ENCODE results near the gene PPM1M.

Gene PPM1M

DNA sequence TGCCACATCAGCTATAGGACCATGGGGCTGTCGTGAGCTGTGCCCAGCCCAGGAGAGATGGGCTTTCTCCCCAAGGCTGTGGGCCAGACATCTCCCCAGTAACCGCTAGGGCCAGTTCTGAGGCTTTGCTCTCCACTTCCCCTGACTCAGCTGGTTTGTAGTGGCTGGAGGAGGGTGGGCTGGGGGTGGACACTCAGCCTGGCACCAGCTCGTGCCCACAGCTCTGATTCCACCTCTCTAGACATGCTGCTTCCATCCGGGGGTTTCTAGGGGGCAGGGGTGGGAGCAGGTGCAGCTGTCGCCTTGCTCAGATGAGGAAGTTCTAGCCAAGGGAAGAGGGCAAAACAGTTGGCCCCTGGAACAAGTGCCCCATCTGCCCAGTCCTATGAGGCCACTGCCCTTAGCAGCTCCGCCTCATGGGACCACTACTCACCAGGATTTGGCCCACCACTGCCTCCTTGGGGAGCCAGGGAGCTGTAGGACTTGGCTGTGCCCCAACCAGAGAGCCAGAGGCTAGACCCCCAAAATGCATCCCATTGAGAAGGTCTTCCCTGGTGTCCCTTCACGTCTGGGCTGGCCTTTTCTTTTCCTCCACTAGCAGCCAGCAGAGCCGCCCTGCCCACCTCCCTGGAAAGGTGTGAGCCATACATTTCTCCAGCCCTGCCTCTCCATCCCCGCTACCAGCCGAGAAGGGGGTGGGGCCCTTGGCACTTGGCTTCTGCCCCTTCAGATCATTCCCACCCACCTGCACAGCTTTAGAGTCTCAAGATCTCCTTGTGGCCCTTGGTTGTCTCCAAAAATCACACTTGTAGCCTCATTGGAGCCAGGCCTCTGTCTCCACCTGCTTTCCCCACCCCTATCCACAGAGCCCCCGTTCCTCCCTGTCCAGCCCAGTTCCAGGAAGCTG is 51.9 kb downstream of the PPM1M start:
- DNase-seq (ENCODE audit: low read depth): no peak

DNA sequence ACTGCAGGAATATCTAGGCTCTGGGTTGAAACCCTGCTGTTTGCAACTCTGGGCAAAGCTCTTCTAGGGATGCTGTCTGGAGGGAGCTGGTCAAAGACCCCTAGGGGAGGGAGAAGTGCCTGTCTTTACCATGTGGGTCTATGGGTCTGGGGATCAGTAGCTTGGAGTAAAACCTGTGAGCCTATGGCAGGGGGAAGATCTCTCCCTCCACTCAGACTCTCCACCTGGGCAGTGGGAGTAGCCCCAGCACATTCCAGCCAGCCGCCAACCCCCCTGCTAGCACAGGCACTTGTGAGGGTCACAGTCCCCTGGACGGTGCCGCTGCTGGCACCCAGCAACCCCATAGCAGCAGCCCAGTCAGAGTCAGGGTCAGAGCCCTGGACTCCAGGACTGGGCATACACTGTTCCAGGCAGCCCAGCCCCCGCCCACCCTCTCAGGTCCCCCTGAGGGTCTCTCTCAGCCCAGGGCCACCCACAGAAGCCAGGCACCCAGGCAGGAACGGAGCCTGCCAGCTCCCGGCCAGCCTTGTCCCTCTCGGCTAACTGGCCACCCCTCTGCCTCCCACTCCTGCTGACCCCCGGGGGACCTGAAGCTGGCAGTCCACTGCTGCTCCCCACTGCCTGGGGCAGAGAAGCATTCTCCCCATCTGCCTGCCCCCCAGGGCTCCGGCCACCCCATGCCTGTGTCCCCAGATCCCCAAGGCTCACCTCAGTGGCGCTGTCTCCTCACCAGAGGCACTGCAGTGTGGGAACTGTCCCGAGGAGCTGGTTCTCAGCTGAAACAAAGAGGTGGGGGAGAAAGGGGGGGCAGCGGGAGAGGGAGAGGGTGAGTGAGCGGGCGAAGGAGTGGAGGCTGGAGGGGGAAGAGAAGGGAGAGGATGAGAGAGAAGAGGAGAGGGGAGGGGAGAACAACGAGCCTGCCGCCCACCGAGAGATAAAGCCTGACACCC is 52.9 kb downstream of the PPM1M start:
- no peak for DNase-seq (ENCODE audit: low read depth)

DNA sequence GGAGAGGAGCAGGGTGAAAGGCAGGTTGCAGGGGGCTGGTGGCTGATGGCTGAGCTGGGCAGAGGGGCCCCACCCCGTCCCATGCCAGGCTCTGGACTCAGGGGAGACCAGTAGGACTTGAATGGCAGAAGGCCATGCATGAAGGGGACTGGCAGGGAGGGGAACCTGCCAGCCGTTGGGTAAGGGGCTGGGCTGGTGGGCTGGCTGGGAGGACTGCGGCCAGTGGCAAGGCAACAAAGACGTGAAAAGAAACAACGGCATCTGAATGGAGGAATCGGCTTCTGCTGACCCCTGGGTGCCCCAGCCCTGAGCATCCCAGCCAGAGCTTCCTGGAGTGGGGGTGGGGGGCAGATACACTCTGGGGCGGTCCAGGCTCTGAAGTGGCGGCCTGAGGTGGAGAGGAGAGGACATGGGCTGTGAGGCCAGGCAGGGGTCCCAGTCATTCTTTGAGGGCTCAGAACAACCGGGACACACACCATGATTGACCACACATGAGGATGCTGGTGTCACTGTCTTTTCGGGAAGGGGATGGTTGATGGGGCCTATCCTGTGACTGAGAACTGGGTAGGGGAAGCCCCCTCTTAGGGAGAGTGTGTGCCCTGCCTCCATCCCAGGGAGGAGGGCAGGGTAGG is 53.8 kb downstream of the PPM1M start:
- DNase-seq (ENCODE audit: low read depth): no peak

Data from HS-27A (cell line).